HFF-Myc (cell line): ENCODE results near the gene PBX3.

Source experiments
- DNase-seq: peaks from one replicate; pipeline ENCODE4 v3.0.0-alpha.2; 2011; ENCODE audit warnings: low read depth; ENCODE audit errors: extremely low read depth
- H3K4me3 ChIP-seq: replicated peaks from 2 replicates; pipeline ENCODE4 v1.5.1; 2011; ENCODE audit warnings: low read depth, mild to moderate bottlenecking, control low read depth, low read length
- TF ChIP-seq, protein P1 (sequence below): IDR thresholded peaks from 2 replicates; pipeline ENCODE4 v1.5.1; 2012; ENCODE audit warnings: mild to moderate bottlenecking, low read depth, low read length, control low read depth; ENCODE audit errors: missing control alignments

The PBX3 gene

DNA sequence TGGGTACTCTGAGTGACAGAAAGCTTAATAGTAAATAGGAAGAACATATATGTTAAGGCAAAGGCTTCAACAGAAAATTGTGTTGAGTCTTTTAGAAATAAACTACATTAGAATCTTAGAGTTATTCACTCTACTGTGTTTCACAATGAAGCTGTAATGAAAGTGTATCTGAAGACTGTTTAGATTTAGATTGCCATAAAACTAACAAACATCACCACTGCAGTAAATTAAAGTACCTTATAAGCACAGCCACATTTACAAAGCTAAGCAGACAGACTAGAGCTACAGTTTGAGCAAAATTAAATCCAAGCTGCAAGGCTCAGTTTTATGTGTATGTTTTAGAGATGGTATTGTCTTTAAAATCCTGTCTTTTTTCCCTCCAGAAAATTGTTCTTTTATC is 172.4 kb downstream of the PBX3 start:
- DNase-seq: no peak
- TF ChIP-seq, protein P1, sequence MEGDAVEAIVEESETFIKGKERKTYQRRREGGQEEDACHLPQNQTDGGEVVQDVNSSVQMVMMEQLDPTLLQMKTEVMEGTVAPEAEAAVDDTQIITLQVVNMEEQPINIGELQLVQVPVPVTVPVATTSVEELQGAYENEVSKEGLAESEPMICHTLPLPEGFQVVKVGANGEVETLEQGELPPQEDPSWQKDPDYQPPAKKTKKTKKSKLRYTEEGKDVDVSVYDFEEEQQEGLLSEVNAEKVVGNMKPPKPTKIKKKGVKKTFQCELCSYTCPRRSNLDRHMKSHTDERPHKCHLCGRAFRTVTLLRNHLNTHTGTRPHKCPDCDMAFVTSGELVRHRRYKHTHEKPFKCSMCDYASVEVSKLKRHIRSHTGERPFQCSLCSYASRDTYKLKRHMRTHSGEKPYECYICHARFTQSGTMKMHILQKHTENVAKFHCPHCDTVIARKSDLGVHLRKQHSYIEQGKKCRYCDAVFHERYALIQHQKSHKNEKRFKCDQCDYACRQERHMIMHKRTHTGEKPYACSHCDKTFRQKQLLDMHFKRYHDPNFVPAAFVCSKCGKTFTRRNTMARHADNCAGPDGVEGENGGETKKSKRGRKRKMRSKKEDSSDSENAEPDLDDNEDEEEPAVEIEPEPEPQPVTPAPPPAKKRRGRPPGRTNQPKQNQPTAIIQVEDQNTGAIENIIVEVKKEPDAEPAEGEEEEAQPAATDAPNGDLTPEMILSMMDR: no peak
- no peak overlapping the region for H3K4me3 ChIP-seq

DNA sequence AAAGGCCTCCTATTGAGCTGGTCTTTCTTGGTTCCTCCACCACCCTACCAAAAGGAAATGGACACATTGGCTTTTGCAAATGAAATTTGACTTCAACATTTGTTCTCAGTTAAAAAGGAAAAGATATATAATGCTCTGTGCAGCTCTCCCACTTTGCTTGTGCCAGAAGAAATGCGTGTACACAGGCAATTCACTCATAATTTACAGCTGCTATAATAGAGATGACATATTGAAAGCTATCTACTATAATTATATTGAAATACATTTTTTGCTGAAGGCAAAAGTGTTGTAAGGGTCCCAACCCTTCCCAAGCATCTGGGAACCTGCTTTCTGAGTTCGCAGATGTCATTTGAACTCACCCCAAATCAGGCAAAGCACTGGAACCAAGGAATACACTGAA is 173.2 kb downstream of the PBX3 start:
- DNase-seq: no peak
- TF ChIP-seq, protein P1: no peak
- no peak overlapping the region for H3K4me3 ChIP-seq

DNA sequence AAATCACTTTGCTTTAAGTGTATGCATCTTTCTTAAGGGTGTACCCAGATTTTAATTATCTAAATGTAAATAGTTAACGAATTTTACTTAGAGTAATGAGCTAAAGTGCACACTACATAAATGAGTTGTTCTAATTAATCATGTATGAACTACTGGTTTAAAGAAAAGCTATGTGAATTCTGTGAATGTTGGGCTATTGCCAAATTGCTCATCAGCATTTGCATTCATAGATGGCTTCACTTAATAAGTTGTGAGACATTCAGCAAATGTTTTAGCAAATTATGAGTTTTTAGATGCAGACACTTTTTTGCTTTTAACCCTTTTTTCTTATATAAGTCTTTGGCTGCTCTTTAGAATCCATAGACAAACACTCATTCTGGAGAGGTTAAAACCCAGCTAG is 175.7 kb downstream of the PBX3 start:
- TF ChIP-seq, protein P1: no peak
- no peak for DNase-seq
- H3K4me3 ChIP-seq: no peak overlapping the region

DNA sequence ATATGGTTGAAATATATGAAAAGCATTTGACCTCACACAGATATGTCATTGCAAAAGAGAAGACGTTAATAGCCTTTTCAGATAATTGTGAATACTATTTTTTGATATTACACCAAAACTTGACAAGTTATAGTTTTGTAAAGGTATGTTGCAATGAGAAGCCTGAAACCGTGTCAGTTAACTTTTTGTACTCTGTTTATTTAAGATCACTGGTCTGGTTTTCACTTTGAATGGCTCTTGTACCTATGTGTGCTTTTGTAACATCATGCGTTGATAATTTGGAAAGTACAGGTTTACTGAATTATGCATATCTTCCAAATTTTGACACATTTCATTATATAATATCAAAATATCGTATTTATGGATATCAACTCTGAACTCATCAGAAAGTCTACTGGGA is 177.2 kb downstream of the PBX3 start:
- no peak overlapping the region for H3K4me3 ChIP-seq
- TF ChIP-seq, protein P1: no peak
- DNase-seq: no peak

DNA sequence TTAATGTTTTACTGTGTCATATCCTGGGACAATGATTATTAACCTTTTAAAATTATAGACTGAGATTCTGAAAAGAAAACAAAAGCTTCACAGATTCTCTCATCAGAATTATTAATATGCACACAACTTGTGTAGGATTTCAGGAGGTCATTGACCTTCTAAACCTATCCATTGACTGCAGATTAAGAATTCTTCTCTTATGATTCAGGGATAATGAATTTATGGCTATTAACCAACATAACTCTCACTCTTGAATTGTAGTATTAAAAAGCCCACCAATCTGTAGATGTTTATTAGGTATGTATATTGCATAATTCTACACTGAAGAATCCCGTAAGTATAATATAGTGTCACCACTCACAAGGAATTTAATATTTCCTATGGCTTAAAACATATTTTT is 179.8 kb downstream of the PBX3 start:
- H3K4me3 ChIP-seq: no peak overlapping the region
- no peak for DNase-seq
- TF ChIP-seq, protein P1: no peak

DNA sequence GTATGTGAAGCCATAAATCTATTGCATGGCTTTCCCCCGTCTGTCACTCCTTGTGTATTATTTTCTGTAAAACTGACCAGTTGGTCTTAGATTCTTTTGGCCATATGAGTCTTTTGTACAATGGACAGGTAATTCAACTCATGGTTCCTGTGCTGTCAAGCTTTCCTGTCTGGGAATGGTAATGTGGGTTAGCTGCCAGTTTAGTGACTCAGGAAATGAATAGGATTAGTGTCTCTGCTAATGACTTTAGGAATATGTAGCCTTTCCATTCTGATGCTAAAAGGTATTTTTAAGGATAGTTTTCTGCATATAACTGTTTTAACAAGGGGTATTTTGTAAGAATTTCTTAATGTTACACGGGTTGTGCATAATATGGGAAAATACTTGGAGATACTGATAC is 182.7 kb downstream of the PBX3 start:
- H3K4me3 ChIP-seq: no peak overlapping the region
- TF ChIP-seq, protein P1: no peak
- DNase-seq: no peak

DNA sequence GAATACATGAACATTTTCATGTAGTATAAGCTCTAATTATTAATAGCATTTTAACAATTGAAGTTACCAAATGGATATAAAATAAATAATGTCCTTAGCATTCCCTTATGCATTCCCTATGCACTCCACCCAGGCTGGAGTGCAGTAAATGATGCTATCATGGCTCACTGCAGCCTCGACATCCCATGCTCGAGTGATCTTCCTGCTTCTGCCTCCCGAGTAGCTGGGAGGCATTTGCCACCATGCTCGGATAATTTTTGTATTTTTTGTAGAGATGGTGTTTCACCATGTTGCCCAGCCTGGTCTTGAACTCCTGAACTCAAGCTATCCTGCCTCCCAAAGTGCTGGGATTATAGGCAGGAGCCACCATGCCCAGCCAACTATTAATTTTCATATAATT is 184.0 kb downstream of the PBX3 start:
- TF ChIP-seq, protein P1: no peak
- no peak overlapping the region for H3K4me3 ChIP-seq
- DNase-seq: no peak
